HepG2 (cell line): ENCODE results near the gene SPRN. TPM values are rescaled to one million over a fixed set of nuclear protein-coding genes. Genes with fewer than 3 reads are reported as not detected.

Experiments
- ATAC-seq: fragments of 200-7000 bp; cut with Tn5 transposase; 3 replicates; pipeline ENCODE4 v1.9.1; 2020; ENCODE audit warnings: mild to moderate bottlenecking, moderate library complexity
- BruUV-seq: library from RNA; stranded (reverse); fragments of 400-500 nt; replicated peaks from 2 replicates; lab custom pipeline; 2021; lab: Mats Ljungman, UMichigan
- CTCF ChIA-PET: fragments of 300-600 bp; formaldehyde crosslinking; extraction: SDS; loops from one replicate; lab custom pipeline; 2021; ENCODE audit warnings: low total read pairs, inconsistent platforms, low intra/inter-chr PET ratio; lab: Yijun Ruan, JAX
- POLR2A ChIA-PET: fragments of 350-600 bp; sonication (Branson Sonifier 250); formaldehyde crosslinking; loops from one replicate; lab custom pipeline; 2020; ENCODE audit warnings: antibody characterized with exemption, inconsistent platforms; lab: Yijun Ruan, JAX
- DNase-seq: peaks from one replicate; pipeline ENCODE4 v3.0.0-alpha.2; 2015; ENCODE audit warnings: low spot score
- FAIRE-seq: peaks from 3 replicates; lab custom pipeline; 2011; peaks lifted over from hg19 to GRCh38; lab: Jason Lieb, UNC
- H2AFZ ChIP-seq: one replicate; pipeline ENCODE4 v1.6.1; 2011; ENCODE audit warnings: low read length, inconsistent platforms
- H3K27ac ChIP-seq: fragments of 300-600 bp; 3 replicates; pipeline ENCODE4 v1.8.0; 2011; ENCODE audit warnings: mixed run types, mild to moderate bottlenecking, mixed read lengths, low read length, inconsistent platforms; ENCODE audit not compliant: insufficient read depth; ENCODE audit errors: extremely low read length
- H3K27me3 ChIP-seq, 2 experiments: fragments of 200-600 bp in 1 of 2; 2 replicates in 1 of 2; 3 replicates in 1 of 2; pipeline versions ENCODE4 v1.6.0 to v1.8.0; 2011; ENCODE audit warnings: low read length in 2 of 2, mild to moderate bottlenecking in 2 of 2, moderate library complexity in 2 of 2, inconsistent platforms in 1 of 2; ENCODE audit not compliant: insufficient read depth in 2 of 2, control insufficient read depth in 1 of 2
- H3K36me3 ChIP-seq, 2 experiments: fragments of 200-600 bp in 1 of 2; replicated peaks in 1 of 2; 2 replicates in 1 of 2; 3 replicates in 1 of 2; pipeline versions ENCODE4 v1.5.1 to v1.8.0; 2011; ENCODE audit warnings: low read length in 2 of 2, inconsistent platforms in 1 of 2; ENCODE audit not compliant: insufficient read depth in 2 of 2, control insufficient read depth in 1 of 2
- H3K4me1 ChIP-seq: 2 replicates; pipeline ENCODE4 v1.5.1; 2012; ENCODE audit warnings: low read length, inconsistent platforms; ENCODE audit not compliant: insufficient read depth
- H3K4me2 ChIP-seq: 2 replicates; pipeline ENCODE4 v1.6.0; 2011; ENCODE audit warnings: low read depth, low read length, inconsistent platforms
- H3K4me3 ChIP-seq, 3 experiments: fragments of 200-600 bp in 1 of 3; sonication (generic), shearing (Covaris generic) in 1 of 3; replicated peaks in 1 of 3; 2 replicates each; pipeline ENCODE4 v1.5.1; 2011 to 2016; ENCODE audit warnings: low read length in 3 of 3, inconsistent platforms in 2 of 3, low read depth in 2 of 3, mild to moderate bottlenecking in 2 of 3, control low read depth in 1 of 3, mixed read lengths in 1 of 3; ENCODE audit not compliant: insufficient read depth in 1 of 3
- H3K79me2 ChIP-seq: one replicate; pipeline ENCODE4 v1.6.1; 2011; ENCODE audit warnings: low read length, inconsistent platforms; ENCODE audit not compliant: insufficient read depth
- H3K9ac ChIP-seq: 2 replicates; pipeline ENCODE4 v1.6.0; 2011; ENCODE audit warnings: mild to moderate bottlenecking, low read depth, low read length, inconsistent platforms; ENCODE audit not compliant: insufficient read depth
- H3K9me3 ChIP-seq: 2 replicates; pipeline ENCODE4 v1.5.1; 2012; ENCODE audit warnings: mild to moderate bottlenecking, low read length
- H4K20me1 ChIP-seq: 2 replicates; pipeline ENCODE4 v1.6.0; 2011; ENCODE audit warnings: inconsistent platforms, mild to moderate bottlenecking, low read length, moderate library complexity; ENCODE audit not compliant: insufficient read depth
- ARNTL ChIP-seq: sonication (generic); formaldehyde crosslinking; IDR thresholded peaks from 2 replicates; pipeline ENCODE4 v1.4.0; 2020; ENCODE audit warnings: mild to moderate bottlenecking, missing genetic modification reagents
- CBX5 ChIP-seq: sonication (generic); formaldehyde crosslinking; IDR thresholded peaks from 2 replicates; pipeline ENCODE4 v1.4.0; 2020; ENCODE audit warnings: missing genetic modification reagents, borderline replicate concordance
- CCAR2 ChIP-seq: fragments of 200-400 bp; formaldehyde crosslinking; optimal IDR thresholded peaks from 2 replicates; pipeline ENCODE3; 2018; ENCODE audit warnings: low read depth, mild to moderate bottlenecking, low read length, moderate library complexity
- ETS1 ChIP-seq: sonication (generic); formaldehyde crosslinking; IDR thresholded peaks from 2 replicates; pipeline ENCODE4 v1.4.0; 2020; ENCODE audit warnings: missing genetic modification reagents
- KLF9 ChIP-seq: IDR thresholded peaks from 2 replicates; pipeline ENCODE4 v1.6.1; 2016; ENCODE audit warnings: low read depth
- NCOR1 ChIP-seq: fragments of 200-600 bp; sonication (generic); IDR thresholded peaks from 2 replicates; pipeline ENCODE4 v1.7.0; 2017; ENCODE audit warnings: antibody characterized with exemption, low read length, borderline replicate concordance
- RFXAP ChIP-seq: sonication (generic); formaldehyde crosslinking; IDR thresholded peaks from 2 replicates; pipeline ENCODE4 v1.4.0; 2020; ENCODE audit warnings: missing genetic modification reagents, borderline replicate concordance
- SMAD1 ChIP-seq: sonication (generic); formaldehyde crosslinking; IDR thresholded peaks from 2 replicates; pipeline ENCODE4 v1.4.0; 2020; ENCODE audit warnings: missing genetic modification reagents, low read depth, mild to moderate bottlenecking, borderline replicate concordance
- SNAI1 ChIP-seq: sonication (generic); formaldehyde crosslinking; IDR thresholded peaks from 2 replicates; pipeline ENCODE4 v1.5.0; 2020; ENCODE audit warnings: mild to moderate bottlenecking, missing genetic modification reagents, borderline replicate concordance
- TBL1XR1 ChIP-seq: fragments of 150-350 bp; IDR thresholded peaks from 2 replicates; pipeline ENCODE4 v1.6.1; 2014; ENCODE audit warnings: borderline replicate concordance, low read length; ENCODE audit not compliant: partially characterized antibody
- TCF7 ChIP-seq: sonication (generic); IDR thresholded peaks from 2 replicates; pipeline ENCODE4 v1.6.1; 2016; ENCODE audit warnings: antibody characterized with exemption, low read depth
- ZNF629 ChIP-seq: sonication (generic); formaldehyde crosslinking; conservative IDR thresholded peaks from 2 replicates; pipeline ENCODE4 v1.5.0; 2020; ENCODE audit warnings: missing genetic modification reagents
- ZNF777 ChIP-seq: sonication (generic); formaldehyde crosslinking; IDR thresholded peaks from 2 replicates; pipeline ENCODE4 v1.4.0; 2020; ENCODE audit warnings: missing genetic modification reagents
- WGBS: methylation state at CpG from one replicate; pipeline ENCODE4 v1.1.6; 2017; ENCODE audit warnings: low lambda C conversion rate; 5-methylcytosine and 5-hydroxymethylcytosine counted together
- in situ Hi-C: cut with HindIII; loops from 2 replicates; pipeline ENCODE4 v1.10.0; 2017; ENCODE audit warnings: low pct_unique_long_range_greater_than_20kb; ENCODE audit not compliant: extremely low pct_ligation_motif_present
- intact Hi-C: fragments of 100-400 bp; cut with micrococcal nuclease; formaldehyde crosslinking; loops from one replicate; pipeline ENCODE4 v1.10.0; 2022; ENCODE audit not compliant: unreplicated experiment
- polyA plus RNA-seq, 8 experiments: library from polyadenylated mRNA; depleted of rRNA in 3 of 8; stranded (reverse) in 7 of 8; unstranded in 1 of 8; fragments of >200 nt; fragmentation: Illumina TruSeq in 4 of 8; extraction: Trizol in 4 of 8; gene quantifications; 2 replicates each; pipeline versions ENCODE4 v1.2.1 to v1.2.3, GENCODE V29; 2011 to 2016; ENCODE audit warnings: low read depth in 4 of 8, missing spikeins in 1 of 8, mixed read lengths in 1 of 8; ENCODE audit not compliant: insufficient read depth in 1 of 8
- total RNA-seq, 5 experiments: library from RNA; depleted of rRNA; stranded (reverse); fragments of >200 nt; fragmentation: Illumina TruSeq; extraction: Trizol; gene quantifications; 2 replicates each; pipeline ENCODE4 v1.2.3, GENCODE V29; 2016; ENCODE audit warnings: low read depth in 1 of 5
- TF ChIP-seq, protein P1 (sequence below): sonication (generic); formaldehyde crosslinking; IDR thresholded peaks from 2 replicates; pipeline ENCODE4 v1.4.0; 2020; ENCODE audit warnings: missing genetic modification reagents
- TF ChIP-seq, protein P2 (sequence below): sonication (generic); formaldehyde crosslinking; IDR thresholded peaks from 2 replicates; pipeline ENCODE4 v1.4.0; 2020; ENCODE audit warnings: missing genetic modification reagents, borderline replicate concordance

SPRN gene
- total and polyA plus RNA-seq, 2 of the 13 experiments (the other 11 are each of a cell fraction or from before 2014, with no cell fraction given), result not detected

DNA sequence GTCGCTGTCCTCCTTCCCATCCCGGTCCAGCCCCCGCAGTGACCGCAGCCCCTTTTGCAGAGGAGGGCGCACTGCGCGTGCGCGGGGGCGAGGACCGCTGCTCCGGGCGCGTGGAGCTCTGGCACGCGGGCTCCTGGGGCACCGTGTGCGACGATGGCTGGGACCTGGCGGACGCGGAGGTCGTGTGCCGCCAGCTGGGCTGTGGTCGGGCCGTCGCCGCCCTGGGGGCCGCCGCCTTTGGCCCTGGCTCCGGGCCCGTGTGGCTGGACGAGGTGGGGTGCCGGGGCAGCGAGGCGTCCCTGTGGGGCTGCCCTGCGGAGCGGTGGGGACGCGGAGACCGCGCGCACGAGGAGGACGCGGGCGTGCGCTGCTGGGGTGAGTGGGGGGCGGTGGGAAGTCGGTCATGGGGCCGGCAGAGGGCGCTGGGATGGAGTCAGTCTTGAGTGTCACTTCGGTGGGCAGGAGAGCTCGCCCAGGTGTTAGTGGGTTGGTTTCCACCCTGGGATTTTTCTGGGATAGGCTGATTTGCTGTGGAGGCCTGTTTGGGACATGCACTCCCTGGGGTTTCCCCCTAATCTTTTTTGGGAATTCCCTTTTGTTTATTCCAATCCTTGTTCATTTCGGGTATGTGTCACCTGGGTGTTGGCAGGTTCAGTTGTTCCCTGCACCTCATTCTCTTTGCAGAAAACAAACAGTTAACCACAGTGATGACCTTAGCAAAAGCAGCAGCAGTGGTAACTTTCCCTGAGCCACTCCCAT, 40.9 kb upstream of the SPRN start:
- no peak for ATAC-seq
- CTCF ChIA-PET, result no interaction called here
- H3K4me1 ChIP-seq, result no peaks in the 10 kb centered on the region
- FAIRE-seq, result no peak
- H3K79me2 ChIP-seq, result no peaks in the 10 kb centered on the region
- intact Hi-C loops, result no loop called here
- no peak for DNase-seq
- no TSS peak for BruUV-seq
- H3K4me2 ChIP-seq, result no peak overlapping the region
- in situ Hi-C loops, result no loop called here
- H3K9me3 ChIP-seq, result no peaks in the 10 kb centered on the region
- H3K9ac ChIP-seq, result no peak overlapping the region
- 84% methylated on average over 46 of the region's 55 CpGs for whole genome bisulfite sequencing
- no peaks in the 10 kb centered on the region for H3K27me3 ChIP-seq
- no peaks in the 10 kb centered on the region for H3K36me3 ChIP-seq
- H3K27ac ChIP-seq, result no peak overlapping the region
- H2AFZ ChIP-seq, result no peak overlapping the region
- H4K20me1 ChIP-seq, result no peaks in the 10 kb centered on the region
- POLR2A ChIA-PET, result no interaction called here
- no peak overlapping the region for H3K4me3 ChIP-seq
- TF ChIP-seq ETS1 (CRISPR knock-in tag) (no peak), TCF7 (no peak), CCAR2 (no peak), ARNTL (CRISPR knock-in tag) (no peak), NCOR1 (no peak), RFXAP (CRISPR knock-in tag) (no peak), SMAD1 (CRISPR knock-in tag) (no peak), SNAI1 (CRISPR knock-in tag) (no peak), ZNF629 (CRISPR knock-in tag) (no peak), KLF9 (CRISPR knock-in tag) (no peak), TBL1XR1 (no peak), CBX5 (CRISPR knock-in tag) (no peak), ZNF777 (no peak)
- TF ChIP-seq, protein P1, sequence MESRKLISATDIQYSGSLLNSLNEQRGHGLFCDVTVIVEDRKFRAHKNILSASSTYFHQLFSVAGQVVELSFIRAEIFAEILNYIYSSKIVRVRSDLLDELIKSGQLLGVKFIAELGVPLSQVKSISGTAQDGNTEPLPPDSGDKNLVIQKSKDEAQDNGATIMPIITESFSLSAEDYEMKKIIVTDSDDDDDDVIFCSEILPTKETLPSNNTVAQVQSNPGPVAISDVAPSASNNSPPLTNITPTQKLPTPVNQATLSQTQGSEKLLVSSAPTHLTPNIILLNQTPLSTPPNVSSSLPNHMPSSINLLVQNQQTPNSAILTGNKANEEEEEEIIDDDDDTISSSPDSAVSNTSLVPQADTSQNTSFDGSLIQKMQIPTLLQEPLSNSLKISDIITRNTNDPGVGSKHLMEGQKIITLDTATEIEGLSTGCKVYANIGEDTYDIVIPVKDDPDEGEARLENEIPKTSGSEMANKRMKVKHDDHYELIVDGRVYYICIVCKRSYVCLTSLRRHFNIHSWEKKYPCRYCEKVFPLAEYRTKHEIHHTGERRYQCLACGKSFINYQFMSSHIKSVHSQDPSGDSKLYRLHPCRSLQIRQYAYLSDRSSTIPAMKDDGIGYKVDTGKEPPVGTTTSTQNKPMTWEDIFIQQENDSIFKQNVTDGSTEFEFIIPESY, result no peak
- TF ChIP-seq, protein P2, sequence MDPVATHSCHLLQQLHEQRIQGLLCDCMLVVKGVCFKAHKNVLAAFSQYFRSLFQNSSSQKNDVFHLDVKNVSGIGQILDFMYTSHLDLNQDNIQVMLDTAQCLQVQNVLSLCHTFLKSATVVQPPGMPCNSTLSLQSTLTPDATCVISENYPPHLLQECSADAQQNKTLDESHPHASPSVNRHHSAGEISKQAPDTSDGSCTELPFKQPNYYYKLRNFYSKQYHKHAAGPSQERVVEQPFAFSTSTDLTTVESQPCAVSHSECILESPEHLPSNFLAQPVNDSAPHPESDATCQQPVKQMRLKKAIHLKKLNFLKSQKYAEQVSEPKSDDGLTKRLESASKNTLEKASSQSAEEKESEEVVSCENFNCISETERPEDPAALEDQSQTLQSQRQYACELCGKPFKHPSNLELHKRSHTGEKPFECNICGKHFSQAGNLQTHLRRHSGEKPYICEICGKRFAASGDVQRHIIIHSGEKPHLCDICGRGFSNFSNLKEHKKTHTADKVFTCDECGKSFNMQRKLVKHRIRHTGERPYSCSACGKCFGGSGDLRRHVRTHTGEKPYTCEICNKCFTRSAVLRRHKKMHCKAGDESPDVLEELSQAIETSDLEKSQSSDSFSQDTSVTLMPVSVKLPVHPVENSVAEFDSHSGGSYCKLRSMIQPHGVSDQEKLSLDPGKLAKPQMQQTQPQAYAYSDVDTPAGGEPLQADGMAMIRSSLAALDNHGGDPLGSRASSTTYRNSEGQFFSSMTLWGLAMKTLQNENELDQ, result no peak
